Stomach (tissue), 9 donors: ENCODE measurements around the gene IGHMBP2. TPM values are rescaled to one million over a fixed set of nuclear protein-coding genes. Genes with fewer than 3 reads are reported as not detected.
A peak's percentile ranks its signal among the peaks of the same experiment; 100 is the strongest.

Source experiments
- DNase-seq, 2 donors: peaks; one replicate each; pipeline versions ENCODE4 v3.0.0 to v3.0.0-alpha.2; 2013 to 2019
- H3K27ac ChIP-seq, 5 donors: fragments of 200-600 bp in 4 of 5; sonication (generic) in 4 of 5; one replicate each; pipeline ENCODE4 v1.5.1; 2013 to 2019; ENCODE audit warnings: mild to moderate bottlenecking in 1 of 5, moderate library complexity in 1 of 5
- H3K27me3 ChIP-seq, 3 donors: fragments of 200-600 bp; sonication (generic); one replicate each; pipeline ENCODE4 v1.5.1; 2017 to 2019; ENCODE audit warnings: mixed run types in 1 of 3
- H3K36me3 ChIP-seq, 4 donors: fragments of 200-600 bp; sonication (generic); 1 replicate in 3 of 4; 2 replicates in 1 of 4; pipeline ENCODE4 v1.5.1; 2016 to 2019
- H3K4me1 ChIP-seq, 4 donors: fragments of 200-600 bp; sonication (generic); one replicate each; pipeline ENCODE4 v1.5.1; 2016 to 2019
- H3K4me3 ChIP-seq, 4 donors: fragments of 200-600 bp; sonication (generic) in 3 of 4; one replicate each; pipeline ENCODE4 v1.5.1; 2016 to 2019; ENCODE audit warnings: mild to moderate bottlenecking in 1 of 4
- H3K9me3 ChIP-seq, 4 donors: fragments of 200-600 bp; sonication (generic); one replicate each; pipeline ENCODE4 v1.5.1; 2016 to 2019
- EP300 ChIP-seq: sonication (generic); formaldehyde crosslinking; IDR thresholded peaks from one replicate; pipeline ENCODE4 v1.6.1; 2017; ENCODE audit warnings: antibody characterized with exemption
- POLR2A ChIP-seq, 4 donors: fragments of 450-650 bp; IDR thresholded peaks; one replicate each; pipeline ENCODE4 v1.6.1; 2016; ENCODE audit warnings: antibody characterized with exemption in 4 of 4, control low read depth in 2 of 4, mild to moderate bottlenecking in 1 of 4, moderate library complexity in 1 of 4
- POLR2AphosphoS5 ChIP-seq, 3 donors: sonication (generic); formaldehyde crosslinking; IDR thresholded peaks; one replicate each; pipeline ENCODE4 v1.6.1; 2016; ENCODE audit warnings: antibody characterized with exemption in 3 of 3
- WGBS, 5 donors: extraction: QIAGEN DNeasy Blood & Tissue Kit in 3 of 5; methylation state at CpG; one replicate each; pipeline versions ENCODE4 v1.1.5 to v1.1.7; 2013 to 2018; 5-methylcytosine and 5-hydroxymethylcytosine counted together
- intact Hi-C: fragments of 100-400 bp; cut with DNase I; formaldehyde crosslinking; loops from one replicate; pipeline ENCODE4 v1.15.1; 2023; ENCODE audit warnings: low total_unique reads
- polyA plus RNA-seq, 3 donors: library from polyadenylated mRNA; stranded (reverse); fragments of 200-250 nt; gene quantifications; one replicate each; pipeline ENCODE4 v1.2.3, GENCODE V29; 2013
- total RNA-seq, 5 donors: library from RNA; depleted of rRNA; stranded (reverse); fragments of >200 nt; gene quantifications; one replicate each; pipeline versions ENCODE4 v1.1.0 to v1.2.3, GENCODE V29; 2014 to 2016
- TF ChIP-seq, protein P1 (sequence below), 7 experiments: fragments of 450-650 bp in 4 of 7; fragments of 200-600 bp in 3 of 7; sonication (generic) in 3 of 7; IDR thresholded peaks; one replicate each; pipeline ENCODE4 v1.5.1; 2016 to 2019; ENCODE audit warnings: antibody characterized with exemption in 7 of 7, control low read depth in 2 of 7, mild to moderate bottlenecking in 1 of 7
- donor health status: healthy with polysubstance abuse.
- donor health status: Bipolar disorder and iron deficiency.
- donor health status: healthy.

IGHMBP2 gene
- total and polyA plus RNA-seq, 8 donors, result 8.8 to 133 (median 13.7) TPM

DNA sequence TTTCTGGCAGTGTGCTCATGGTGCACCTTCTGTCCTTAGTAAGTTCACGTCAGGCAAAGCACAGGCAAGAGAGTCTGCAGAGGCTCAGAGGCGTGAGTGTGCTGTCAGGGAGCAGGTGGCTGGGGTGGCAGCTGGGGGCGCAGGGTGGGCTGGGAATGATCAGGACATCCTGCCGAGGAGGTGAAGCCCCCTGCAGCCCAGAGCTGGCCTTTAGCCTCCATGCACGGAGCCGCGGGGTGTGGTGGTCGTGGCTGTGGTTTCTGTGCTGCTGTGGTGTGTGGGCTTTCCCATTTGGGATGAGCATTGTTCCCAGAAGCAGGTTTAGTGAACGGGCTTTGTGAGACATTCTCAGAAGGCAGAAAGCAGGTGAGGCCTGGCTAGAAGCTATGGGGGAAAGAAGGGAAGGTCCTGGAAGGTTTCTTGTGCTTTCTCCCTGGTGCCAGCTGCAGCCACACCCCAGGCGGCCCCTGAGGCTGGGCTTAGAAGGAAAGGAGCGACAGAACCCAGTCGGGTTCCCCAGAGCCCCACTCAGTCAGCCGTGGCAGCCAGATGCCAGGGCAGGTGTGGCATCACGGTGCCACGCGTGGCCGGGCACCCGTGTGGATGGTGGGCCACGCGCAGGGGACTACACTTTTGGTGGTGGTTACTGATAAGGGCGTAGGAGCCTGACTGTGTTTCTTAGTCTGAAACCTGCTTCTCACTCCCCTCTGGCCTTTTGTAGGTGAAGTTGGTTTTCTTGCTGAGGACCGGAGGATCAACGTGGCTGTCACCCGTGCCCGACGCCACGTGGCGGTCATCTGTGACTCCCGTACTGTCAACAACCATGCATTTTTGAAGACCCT, 32.0 kb downstream of the IGHMBP2 start:
- H3K27me3 ChIP-seq, result no peaks in the 10 kb centered on the region
- DNase-seq, result no peak
- no peak for TF ChIP-seq POLR2A (IDR thresholded peaks at IDR 0.05)
- no peak for TF ChIP-seq POLR2AphosphoS5 (IDR thresholded peaks at IDR 0.05)
- TF ChIP-seq, protein P1, sequence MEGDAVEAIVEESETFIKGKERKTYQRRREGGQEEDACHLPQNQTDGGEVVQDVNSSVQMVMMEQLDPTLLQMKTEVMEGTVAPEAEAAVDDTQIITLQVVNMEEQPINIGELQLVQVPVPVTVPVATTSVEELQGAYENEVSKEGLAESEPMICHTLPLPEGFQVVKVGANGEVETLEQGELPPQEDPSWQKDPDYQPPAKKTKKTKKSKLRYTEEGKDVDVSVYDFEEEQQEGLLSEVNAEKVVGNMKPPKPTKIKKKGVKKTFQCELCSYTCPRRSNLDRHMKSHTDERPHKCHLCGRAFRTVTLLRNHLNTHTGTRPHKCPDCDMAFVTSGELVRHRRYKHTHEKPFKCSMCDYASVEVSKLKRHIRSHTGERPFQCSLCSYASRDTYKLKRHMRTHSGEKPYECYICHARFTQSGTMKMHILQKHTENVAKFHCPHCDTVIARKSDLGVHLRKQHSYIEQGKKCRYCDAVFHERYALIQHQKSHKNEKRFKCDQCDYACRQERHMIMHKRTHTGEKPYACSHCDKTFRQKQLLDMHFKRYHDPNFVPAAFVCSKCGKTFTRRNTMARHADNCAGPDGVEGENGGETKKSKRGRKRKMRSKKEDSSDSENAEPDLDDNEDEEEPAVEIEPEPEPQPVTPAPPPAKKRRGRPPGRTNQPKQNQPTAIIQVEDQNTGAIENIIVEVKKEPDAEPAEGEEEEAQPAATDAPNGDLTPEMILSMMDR (IDR thresholded peaks at IDR 0.05), result no peak
- no peak for TF ChIP-seq EP300
- peaks cover 57 to 98% (median 97%) of the 10 kb centered on the region in 4 donors for H3K36me3 ChIP-seq
- peak overlapping the region in 1 of 5 donors; percentile 79 for H3K27ac ChIP-seq
- no peaks in the 10 kb centered on the region for H3K9me3 ChIP-seq
- no peak overlapping the region for H3K4me3 ChIP-seq
- intact Hi-C loops, result no loop called here
- H3K4me1 ChIP-seq, result peaks cover 0 to 11% (median 0%) of the 10 kb centered on the region in 4 donors
- WGBS, 5 donors, result 91 to 97% (median 95%) methylated on average over 29 of the region's 29 CpGs

DNA sequence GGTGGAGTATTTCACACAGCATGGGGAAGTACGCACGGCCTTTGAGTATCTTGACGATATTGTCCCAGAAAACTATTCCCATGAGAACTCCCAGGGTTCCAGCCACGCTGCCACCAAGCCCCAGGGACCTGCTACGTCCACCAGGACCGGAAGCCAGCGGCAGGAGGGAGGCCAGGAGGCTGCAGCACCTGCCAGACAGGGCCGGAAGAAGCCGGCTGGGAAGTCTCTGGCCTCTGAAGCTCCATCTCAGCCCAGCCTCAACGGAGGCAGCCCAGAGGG, 32.6 kb downstream of the IGHMBP2 start:
- intact Hi-C loops, result no loop called here
- no peak for DNase-seq
- H3K27me3 ChIP-seq, result no peaks in the 10 kb centered on the region
- no peaks in the 10 kb centered on the region for H3K9me3 ChIP-seq
- no peak overlapping the region for H3K4me3 ChIP-seq
- WGBS, 5 donors, result 88 to 98% (median 97%) methylated on average over 8 to 10 of the region's 10 CpGs
- peaks cover 0 to 11% (median 0%) of the 10 kb centered on the region in 4 donors for H3K4me1 ChIP-seq
- no peak overlapping the region for H3K27ac ChIP-seq
- TF ChIP-seq POLR2AphosphoS5 (IDR thresholded peaks at IDR 0.05), result no peak
- no peak for TF ChIP-seq EP300
- TF ChIP-seq, protein P1 (IDR thresholded peaks at IDR 0.05), result no peak
- TF ChIP-seq POLR2A (IDR thresholded peaks at IDR 0.05), result no peak
- peaks cover 54 to 97% (median 94%) of the 10 kb centered on the region in 4 donors for H3K36me3 ChIP-seq

DNA sequence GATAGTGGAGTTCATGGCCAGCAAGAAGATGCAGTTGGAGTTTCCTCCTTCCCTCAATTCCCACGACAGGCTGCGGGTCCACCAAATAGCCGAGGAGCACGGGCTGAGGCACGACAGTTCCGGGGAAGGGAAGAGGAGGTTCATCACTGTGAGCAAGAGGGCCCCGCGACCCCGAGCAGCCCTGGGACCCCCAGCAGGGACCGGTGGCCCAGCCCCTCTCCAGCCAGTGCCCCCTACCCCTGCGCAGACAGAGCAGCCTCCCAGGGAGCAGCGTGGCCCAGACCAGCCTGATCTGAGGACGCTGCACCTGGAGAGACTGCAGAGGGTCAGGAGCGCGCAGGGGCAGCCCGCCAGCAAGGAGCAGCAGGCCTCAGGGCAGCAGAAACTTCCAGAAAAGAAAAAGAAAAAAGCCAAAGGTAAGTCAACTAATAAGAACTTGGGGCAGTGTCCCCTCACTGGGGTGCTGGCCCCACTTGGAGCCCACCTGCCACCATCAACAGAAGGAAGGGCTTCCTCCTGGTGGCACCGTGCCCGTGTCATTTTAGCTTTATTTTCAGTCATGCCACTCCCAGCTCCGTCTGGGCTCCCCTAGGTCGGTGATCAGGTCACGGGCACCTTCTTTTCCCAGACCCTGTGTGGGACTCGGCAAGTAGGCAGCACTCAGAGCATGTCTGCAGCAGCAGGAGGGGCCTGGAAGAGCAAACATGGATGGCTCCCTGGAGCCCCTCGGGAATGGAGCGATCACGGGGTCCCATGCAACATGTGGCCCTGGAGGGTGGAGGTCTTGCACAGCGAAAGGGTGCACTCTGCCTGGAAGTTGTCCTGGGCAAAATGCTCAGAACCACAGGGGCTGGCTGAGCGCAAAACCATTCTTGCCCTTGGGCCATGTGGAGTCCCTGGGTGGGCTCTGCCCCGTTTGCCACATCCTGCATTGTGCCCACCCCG, 33.3 kb downstream of the IGHMBP2 start:
- H3K4me3 ChIP-seq, result no peak overlapping the region
- no peak overlapping the region for H3K27ac ChIP-seq
- 91 to 95% (median 93%) methylated on average over 23 to 29 of the region's 29 CpGs for WGBS, 5 donors
- intact Hi-C loops, result no loop called here
- peaks cover 54 to 90% (median 88%) of the 10 kb centered on the region in 4 donors for H3K36me3 ChIP-seq
- peaks cover 0 to 11% (median 2%) of the 10 kb centered on the region in 4 donors for H3K4me1 ChIP-seq
- H3K9me3 ChIP-seq, result no peaks in the 10 kb centered on the region
- no peak for DNase-seq
- TF ChIP-seq, protein P1 (IDR thresholded peaks at IDR 0.05), result no peak
- TF ChIP-seq POLR2A (IDR thresholded peaks at IDR 0.05), result no peak
- TF ChIP-seq POLR2AphosphoS5 (IDR thresholded peaks at IDR 0.05), result no peak
- no peaks in the 10 kb centered on the region for H3K27me3 ChIP-seq

DNA sequence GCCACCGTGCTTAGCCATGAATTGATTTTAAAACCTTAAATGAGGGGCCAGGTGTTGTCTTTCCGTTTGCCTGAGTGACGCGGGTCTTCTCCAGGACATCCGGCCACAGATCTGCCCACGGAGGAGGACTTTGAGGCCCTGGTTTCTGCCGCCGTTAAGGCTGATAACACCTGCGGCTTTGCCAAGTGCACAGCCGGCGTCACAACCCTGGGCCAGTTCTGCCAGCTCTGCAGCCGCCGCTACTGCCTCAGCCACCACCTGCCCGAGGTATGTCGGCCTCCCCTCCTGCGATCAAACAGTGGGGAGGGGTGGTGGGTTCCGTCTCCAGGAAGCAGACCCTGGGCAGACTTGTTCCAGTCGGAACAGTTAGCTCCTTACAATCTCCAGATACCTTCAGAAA, 34.4 kb downstream of the IGHMBP2 start:
- H3K27ac ChIP-seq, result no peak overlapping the region
- TF ChIP-seq, protein P1 (IDR thresholded peaks at IDR 0.05), result no peak
- TF ChIP-seq POLR2A (IDR thresholded peaks at IDR 0.05) (no peak), EP300 (no peak), POLR2AphosphoS5 (IDR thresholded peaks at IDR 0.05) (no peak)
- peaks cover 0 to 20% (median 8%) of the 10 kb centered on the region in 4 donors for H3K4me1 ChIP-seq
- H3K4me3 ChIP-seq, result no peak overlapping the region
- H3K36me3 ChIP-seq, result peaks cover 54 to 80% (median 78%) of the 10 kb centered on the region in 4 donors
- 86 to 94% (median 91%) methylated on average over 18 of the region's 18 CpGs for WGBS, 5 donors
- H3K9me3 ChIP-seq, result no peaks in the 10 kb centered on the region
- intact Hi-C loops, result no loop called here
- DNase-seq, result no peak
- H3K27me3 ChIP-seq, result no peaks in the 10 kb centered on the region
